Adipocyte (in vitro differentiated cells): ENCODE results near the gene IFRD2.
"Not testable (repeated sequence)": the region's sequence is repeated elsewhere in the genome, so short reads cannot be mapped to it uniquely, and the experiment has no call there.

Experiments
- DNase-seq: peaks from one replicate; pipeline ENCODE4 v3.0.0-alpha.2; 2015; ENCODE audit warnings: low read depth
- H3K27me3 ChIP-seq: replicated peaks from 2 replicates; pipeline ENCODE4 v1.7.0; 2013; ENCODE audit warnings: mild to moderate bottlenecking, low read length, moderate library complexity; ENCODE audit not compliant: control insufficient read depth, insufficient read depth
- H3K36me3 ChIP-seq: 2 replicates; pipeline ENCODE4 v1.7.0; 2013; ENCODE audit warnings: low read length, mild to moderate bottlenecking, moderate library complexity; ENCODE audit not compliant: control insufficient read depth, insufficient read depth, severe bottlenecking
- H3K4me1 ChIP-seq: 2 replicates; pipeline ENCODE4 v1.7.0; 2013; ENCODE audit warnings: mild to moderate bottlenecking, low read length, moderate library complexity; ENCODE audit not compliant: control insufficient read depth, insufficient read depth
- H3K4me3 ChIP-seq: 2 replicates; pipeline ENCODE4 v1.7.0; 2013; ENCODE audit warnings: mild to moderate bottlenecking, low read length, moderate library complexity
- H3K9ac ChIP-seq: 2 replicates; pipeline ENCODE4 v1.7.0; 2013; ENCODE audit warnings: mild to moderate bottlenecking, low read length, moderate library complexity
- H3K9me3 ChIP-seq: 2 replicates; pipeline ENCODE4 v1.7.0; 2013; ENCODE audit warnings: mild to moderate bottlenecking, low read length, moderate library complexity; ENCODE audit not compliant: control insufficient read depth

IFRD2 gene

GRCh38 chr3:50289130-50289529, 3.1 kb downstream of the IFRD2 start:
- Histone ChIP-seq H3K4me1 (peaks cover 18% of the 10 kb centered on the region), H3K27me3 (no peaks in the 10 kb centered on the region), H3K9me3 (no peaks in the 10 kb centered on the region), H3K9ac (no peak overlapping the region), H3K36me3 (peaks cover 43% of the 10 kb centered on the region), H3K4me3 (no peak overlapping the region)
- no peak for DNase-seq

GRCh38 chr3:50288387-50289007, 3.7 kb downstream of the IFRD2 start:
- DNase-seq, result no peak
- peaks cover 43% of the 10 kb centered on the region for H3K36me3 ChIP-seq

GRCh38 chr3:50287262-50287661, 5.0 kb downstream of the IFRD2 start:
- Histone ChIP-seq H3K27me3 (no peaks in the 10 kb centered on the region), H3K9ac (no peak overlapping the region), H3K36me3 (peaks cover 43% of the 10 kb centered on the region), H3K4me1 (peaks cover 7% of the 10 kb centered on the region), H3K9me3 (no peaks in the 10 kb centered on the region), H3K4me3 (no peak overlapping the region)
- DNase-seq, result no peak

More at GRCh38 chr3:50288387-50289007, 3.7 kb downstream of the IFRD2 start:
- Histone ChIP-seq H3K9me3 (no peaks in the 10 kb centered on the region), H3K27me3 (no peaks in the 10 kb centered on the region), H3K9ac (no peak overlapping the region), H3K4me3 (no peak overlapping the region), H3K4me1 (peaks cover 17% of the 10 kb centered on the region)

- no peak overlapping the region for H3K4me3 ChIP-seq
- DNase-seq, result no peak
- H3K4me1 ChIP-seq, result peaks cover 6% of the 10 kb centered on the region
- no peaks in the 10 kb centered on the region for H3K9me3 ChIP-seq
- peaks cover 43% of the 10 kb centered on the region for H3K36me3 ChIP-seq
- no peak overlapping the region for H3K9ac ChIP-seq
- no peaks in the 10 kb centered on the region for H3K27me3 ChIP-seq
Observed at GRCh38 chr3:50286322-50287227, 5.7 kb downstream of the IFRD2 start.

GRCh38 chr3:50284121-50284520, 8.1 kb downstream of the IFRD2 start:
- H3K4me1 ChIP-seq, H3K4me3 ChIP-seq, H3K9ac ChIP-seq, H3K9me3 ChIP-seq, H3K27me3 ChIP-seq, DNase-seq: not testable (repeated sequence)
- H3K36me3 ChIP-seq, result peaks cover 26% of the 10 kb centered on the region

- Histone ChIP-seq H3K27me3 (peaks cover 1% of the 10 kb centered on the region), H3K4me1 (no peaks in the 10 kb centered on the region), H3K36me3 (no peaks in the 10 kb centered on the region), H3K4me3 (no peak overlapping the region), H3K9me3 (no peaks in the 10 kb centered on the region), H3K9ac (no peak overlapping the region)
- DNase-seq, result no peak
Observed at GRCh38 chr3:50279255-50280016, 12.8 kb downstream of the IFRD2 start.

- Histone ChIP-seq H3K9ac (no peak within 1 kb of the TSS), H3K4me1 (no peaks in the 10 kb centered on the region), H3K36me3 (no peaks in the 10 kb centered on the region), H3K9me3 (no peaks in the 10 kb centered on the region), H3K27me3 (peaks cover 4% of the 10 kb centered on the region), H3K4me3 (no peak within 1 kb of the TSS)
- no peak for DNase-seq
Observed at GRCh38 chr3:50278880-50279224, 13.4 kb downstream of the IFRD2 start, which contains the start of gene LSMEM2. Gene LSMEM2, plus strand, starts transcription at chr3:50279087. Its CDS starts 27 bp downstream, at chr3:50279114.

GRCh38 chr3:50278123-50278879, 13.9 kb downstream of the IFRD2 start:
- Histone ChIP-seq H3K36me3 (no peaks in the 10 kb centered on the region), H3K4me3 (no peak overlapping the region), H3K4me1 (no peaks in the 10 kb centered on the region), H3K9me3 (no peaks in the 10 kb centered on the region), H3K9ac (no peak overlapping the region), H3K27me3 (peaks cover 7% of the 10 kb centered on the region)
- DNase-seq, result no peak

GRCh38 chr3:50276762-50277101, 15.5 kb downstream of the IFRD2 start:
- H3K4me3 ChIP-seq, result no peak overlapping the region
- no peaks in the 10 kb centered on the region for H3K4me1 ChIP-seq
- H3K36me3 ChIP-seq, result no peaks in the 10 kb centered on the region
- H3K9ac ChIP-seq, result no peak overlapping the region
- peaks cover 7% of the 10 kb centered on the region for H3K27me3 ChIP-seq
- DNase-seq, result no peak
- H3K9me3 ChIP-seq, result no peaks in the 10 kb centered on the region

GRCh38 chr3:50275996-50276761, 16.1 kb downstream of the IFRD2 start:
- Histone ChIP-seq H3K4me3 (no peak overlapping the region), H3K27me3 (peaks cover 7% of the 10 kb centered on the region)
- DNase-seq, result no peak

More at GRCh38 chr3:50275996-50276761, 16.1 kb downstream of the IFRD2 start:
- Histone ChIP-seq H3K9me3 (no peaks in the 10 kb centered on the region), H3K9ac (no peak overlapping the region), H3K36me3 (no peaks in the 10 kb centered on the region), H3K4me1 (no peaks in the 10 kb centered on the region)
